GM19043 (cell line): ENCODE results near the gene CSF2.

ENCODE experiments used
- ATAC-seq: cut with Tn5 transposase; IDR thresholded peaks from one replicate; pipeline ENCODE4 v1.9.1; 2021; ENCODE audit warnings: low read depth; ENCODE audit not compliant: unreplicated experiment

CSF2 gene

GRCh38 chr5:132073231-132074013 lies at the start of gene CSF2:
CSF2 (plus strand) TSS chr5:132073789; CDS start chr5:132073824, 35 bp downstream.
- ATAC-seq = no peak

GRCh38 chr5:132024117-132024435 lies 49.5 kb upstream of the CSF2 start:
- ATAC-seq = no peak

- no peak for ATAC-seq
Measured at GRCh38 chr5:132024789-132025402, 48.7 kb upstream of the CSF2 start.

- ATAC-seq = no peak
Measured at GRCh38 chr5:132025403-132025971, 48.1 kb upstream of the CSF2 start.

- no peak for ATAC-seq
Measured at GRCh38 chr5:132026516-132027008, 47.0 kb upstream of the CSF2 start.

- no peak for ATAC-seq
Measured at GRCh38 chr5:132027027-132027426, 46.6 kb upstream of the CSF2 start.

- no peak for ATAC-seq
Measured at GRCh38 chr5:132029609-132030330, 43.8 kb upstream of the CSF2 start.

- no peak for ATAC-seq
Measured at GRCh38 chr5:132030610-132031009, 43.0 kb upstream of the CSF2 start.

- ATAC-seq = no peak
Measured at GRCh38 chr5:132032196-132032595, 41.4 kb upstream of the CSF2 start.

- no peak for ATAC-seq
Measured at GRCh38 chr5:132033122-132033521, 40.5 kb upstream of the CSF2 start.

GRCh38 chr5:132037353-132037752 lies 36.2 kb upstream of the CSF2 start:
- no peak for ATAC-seq

GRCh38 chr5:132044207-132044606 lies 29.4 kb upstream of the CSF2 start:
- no peak for ATAC-seq

GRCh38 chr5:132046880-132047299 lies 26.7 kb upstream of the CSF2 start:
- no peak for ATAC-seq

GRCh38 chr5:132049093-132049492 lies 24.5 kb upstream of the CSF2 start:
- no peak for ATAC-seq

GRCh38 chr5:132049559-132049958 lies 24.0 kb upstream of the CSF2 start:
- no peak for ATAC-seq

- ATAC-seq = no peak
Measured at GRCh38 chr5:132050136-132050535, 23.5 kb upstream of the CSF2 start.

GRCh38 chr5:132050661-132051552 lies 22.7 kb upstream of the CSF2 start:
- ATAC-seq = no peak

- no peak for ATAC-seq
Measured at GRCh38 chr5:132052520-132052919, 21.1 kb upstream of the CSF2 start.

GRCh38 chr5:132053483-132053882 lies 20.1 kb upstream of the CSF2 start:
- no peak for ATAC-seq

- ATAC-seq = no peak
Measured at GRCh38 chr5:132054031-132054696, 19.4 kb upstream of the CSF2 start.
